Hepatocyte (in vitro differentiated cells): Measurements from ENCODE around the gene KNOP1.

Experiments used
- EZH2 ChIP-seq: fragments of 200-600 bp; sonication (generic); IDR thresholded peaks from 2 replicates; pipeline ENCODE4 v1.6.1; 2016; ENCODE audit warnings: antibody characterized with exemption, mild to moderate bottlenecking, borderline replicate concordance
- TF ChIP-seq, protein P1 (sequence below): fragments of 200-600 bp; sonication (generic); IDR thresholded peaks from 2 replicates; pipeline ENCODE4 v1.5.1; 2016; ENCODE audit warnings: antibody characterized with exemption, mild to moderate bottlenecking; ENCODE audit not compliant: poor library complexity

DNA sequence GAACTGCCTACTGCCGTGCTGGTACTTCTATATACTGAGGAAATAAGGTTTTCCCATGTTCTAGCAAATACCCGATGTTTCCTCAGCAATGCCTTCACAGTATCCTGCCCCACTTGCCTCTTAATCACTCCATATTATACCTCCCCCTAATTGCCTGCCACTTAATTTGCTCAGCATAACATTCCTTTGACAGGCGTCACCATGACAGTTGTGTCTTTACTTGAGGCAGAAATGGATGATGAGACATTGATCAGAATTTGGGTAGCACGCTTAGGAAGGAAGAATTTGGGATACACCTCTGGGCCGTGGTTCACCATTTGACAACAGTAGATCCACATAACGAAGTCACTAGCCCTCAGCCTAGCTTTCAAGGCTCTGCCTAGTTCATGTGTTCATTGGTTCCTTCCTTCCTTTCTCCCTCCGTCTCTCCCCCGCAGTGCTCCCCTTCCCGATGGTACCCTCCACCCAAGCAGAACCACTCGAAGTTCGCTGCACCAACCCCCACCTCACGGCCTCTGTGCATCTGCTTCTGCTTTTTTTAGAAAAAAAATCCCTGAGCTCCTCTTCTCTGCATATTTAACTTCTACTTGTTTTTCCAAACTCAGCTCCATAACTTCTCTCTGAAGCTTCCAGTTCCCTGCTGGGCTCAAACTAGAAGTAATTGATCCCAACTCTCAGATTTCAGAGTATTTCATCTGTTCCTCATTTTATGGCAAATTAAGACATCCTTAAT is 19.4 kb upstream of the KNOP1 start:
- TF ChIP-seq, protein P1, sequence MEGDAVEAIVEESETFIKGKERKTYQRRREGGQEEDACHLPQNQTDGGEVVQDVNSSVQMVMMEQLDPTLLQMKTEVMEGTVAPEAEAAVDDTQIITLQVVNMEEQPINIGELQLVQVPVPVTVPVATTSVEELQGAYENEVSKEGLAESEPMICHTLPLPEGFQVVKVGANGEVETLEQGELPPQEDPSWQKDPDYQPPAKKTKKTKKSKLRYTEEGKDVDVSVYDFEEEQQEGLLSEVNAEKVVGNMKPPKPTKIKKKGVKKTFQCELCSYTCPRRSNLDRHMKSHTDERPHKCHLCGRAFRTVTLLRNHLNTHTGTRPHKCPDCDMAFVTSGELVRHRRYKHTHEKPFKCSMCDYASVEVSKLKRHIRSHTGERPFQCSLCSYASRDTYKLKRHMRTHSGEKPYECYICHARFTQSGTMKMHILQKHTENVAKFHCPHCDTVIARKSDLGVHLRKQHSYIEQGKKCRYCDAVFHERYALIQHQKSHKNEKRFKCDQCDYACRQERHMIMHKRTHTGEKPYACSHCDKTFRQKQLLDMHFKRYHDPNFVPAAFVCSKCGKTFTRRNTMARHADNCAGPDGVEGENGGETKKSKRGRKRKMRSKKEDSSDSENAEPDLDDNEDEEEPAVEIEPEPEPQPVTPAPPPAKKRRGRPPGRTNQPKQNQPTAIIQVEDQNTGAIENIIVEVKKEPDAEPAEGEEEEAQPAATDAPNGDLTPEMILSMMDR: no peak
- no peak for TF ChIP-seq EZH2
